ENCODE data around the gene HS2ST1. TPM values are rescaled to one million over a fixed set of nuclear protein-coding genes. Genes with fewer than 3 reads are reported as not detected.

Gene HS2ST1
- total RNA-seq, 1 experiment from 2014 or later = 45.8 TPM

DNA sequence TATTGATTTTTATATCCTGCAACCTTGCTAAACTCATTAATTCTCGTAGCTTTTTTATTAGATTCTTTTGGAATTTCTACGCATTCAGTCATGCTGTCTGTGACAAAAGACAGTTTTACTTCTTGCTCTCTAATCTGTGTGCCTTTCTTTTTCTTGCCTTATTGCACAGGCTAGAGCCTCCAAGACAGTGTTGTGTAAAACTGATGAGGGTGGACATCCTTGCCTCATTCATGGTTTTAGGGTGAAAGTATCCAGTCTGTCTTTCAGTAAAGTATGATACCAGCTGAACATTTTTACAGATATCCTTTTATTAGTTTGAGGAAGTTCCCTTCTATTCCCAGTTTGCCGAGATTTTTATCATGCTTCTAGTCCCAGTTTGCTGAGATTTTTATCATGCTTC, 133.8 kb downstream of the HS2ST1 start:
- Histone ChIP-seq H3K4me1 (ENCODE audit: insufficient read depth, low read length, poor library complexity, severe bottlenecking) (peaks cover 3% of the 10 kb centered on the region), H3K36me3 (ENCODE audit: insufficient read depth, low read length, poor library complexity, severe bottlenecking) (no peaks in the 10 kb centered on the region), H3K27ac (ENCODE audit: low read depth, low read length, poor library complexity, severe bottlenecking) (no peak overlapping the region), H3K9me3 (ENCODE audit: low read depth, low read length, poor library complexity, severe bottlenecking) (peaks cover 14% of the 10 kb centered on the region), H3K4me3 (ENCODE audit: low read depth, low read length, poor library complexity, severe bottlenecking) (no peak overlapping the region), H3K27me3 (replicated peaks; ENCODE audit: insufficient read depth, low read depth, low read length, poor library complexity) (no peaks in the 10 kb centered on the region)
- ChIA-PET POLR2A (ENCODE audit: low non-redundant PET) (no interaction called here), CTCF (no interaction called here)
- intact Hi-C loops (cut with micrococcal nuclease; ENCODE audit: unreplicated experiment) = no loop called here
- no TSS peak for BruUV-seq (replicated peaks)
- TF ChIP-seq, protein P1, sequence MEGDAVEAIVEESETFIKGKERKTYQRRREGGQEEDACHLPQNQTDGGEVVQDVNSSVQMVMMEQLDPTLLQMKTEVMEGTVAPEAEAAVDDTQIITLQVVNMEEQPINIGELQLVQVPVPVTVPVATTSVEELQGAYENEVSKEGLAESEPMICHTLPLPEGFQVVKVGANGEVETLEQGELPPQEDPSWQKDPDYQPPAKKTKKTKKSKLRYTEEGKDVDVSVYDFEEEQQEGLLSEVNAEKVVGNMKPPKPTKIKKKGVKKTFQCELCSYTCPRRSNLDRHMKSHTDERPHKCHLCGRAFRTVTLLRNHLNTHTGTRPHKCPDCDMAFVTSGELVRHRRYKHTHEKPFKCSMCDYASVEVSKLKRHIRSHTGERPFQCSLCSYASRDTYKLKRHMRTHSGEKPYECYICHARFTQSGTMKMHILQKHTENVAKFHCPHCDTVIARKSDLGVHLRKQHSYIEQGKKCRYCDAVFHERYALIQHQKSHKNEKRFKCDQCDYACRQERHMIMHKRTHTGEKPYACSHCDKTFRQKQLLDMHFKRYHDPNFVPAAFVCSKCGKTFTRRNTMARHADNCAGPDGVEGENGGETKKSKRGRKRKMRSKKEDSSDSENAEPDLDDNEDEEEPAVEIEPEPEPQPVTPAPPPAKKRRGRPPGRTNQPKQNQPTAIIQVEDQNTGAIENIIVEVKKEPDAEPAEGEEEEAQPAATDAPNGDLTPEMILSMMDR (conservative IDR thresholded peaks at IDR 0.05; ENCODE audit: low read depth, low read length) = no peak
- no peak for TF ChIP-seq EZH2 (IDR thresholded peaks at IDR 0.05; ENCODE audit: borderline replicate concordance, low read depth, low read length, poor library complexity, severe bottlenecking)
- no peak for DNase-seq (ENCODE audit: low spot score)

DNA sequence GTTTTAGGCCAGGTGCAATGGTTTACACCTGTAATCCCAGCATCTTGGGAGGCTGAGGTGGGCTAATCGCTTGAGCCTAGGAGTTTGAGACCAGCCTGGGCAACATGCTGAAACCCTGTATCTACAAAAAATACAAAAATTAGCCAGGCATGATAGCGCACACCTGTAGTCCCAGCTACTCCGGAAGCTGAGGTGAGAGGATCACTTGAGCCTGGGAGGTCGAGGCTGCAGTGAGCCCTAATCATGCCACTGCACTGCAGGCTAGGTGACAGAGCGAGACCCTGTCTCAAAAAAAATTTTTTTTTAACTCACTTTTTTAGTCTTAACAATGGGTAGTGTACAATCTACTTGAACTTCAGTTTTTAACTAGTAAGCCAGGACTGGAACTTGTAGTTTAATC, 137.5 kb downstream of the HS2ST1 start:
- no TSS peak for BruUV-seq (replicated peaks)
- Histone ChIP-seq H3K9me3 (ENCODE audit: low read depth, low read length, poor library complexity, severe bottlenecking) (peaks cover 14% of the 10 kb centered on the region), H3K27me3 (replicated peaks; ENCODE audit: insufficient read depth, low read depth, low read length, poor library complexity) (no peaks in the 10 kb centered on the region), H3K36me3 (ENCODE audit: insufficient read depth, low read length, poor library complexity, severe bottlenecking) (no peaks in the 10 kb centered on the region), H3K4me3 (ENCODE audit: low read depth, low read length, poor library complexity, severe bottlenecking) (no peak overlapping the region), H3K4me1 (ENCODE audit: insufficient read depth, low read length, poor library complexity, severe bottlenecking) (no peaks in the 10 kb centered on the region), H3K27ac (ENCODE audit: low read depth, low read length, poor library complexity, severe bottlenecking) (no peak overlapping the region)
- no peak for DNase-seq (ENCODE audit: low spot score)
- ChIA-PET CTCF (no interaction called here), POLR2A (ENCODE audit: low non-redundant PET) (no interaction called here)
- TF ChIP-seq EZH2 (IDR thresholded peaks at IDR 0.05; ENCODE audit: borderline replicate concordance, low read depth, low read length, poor library complexity, severe bottlenecking) = no peak
- TF ChIP-seq, protein P1 (conservative IDR thresholded peaks at IDR 0.05; ENCODE audit: low read depth, low read length) = no peak
- intact Hi-C loops (cut with micrococcal nuclease; ENCODE audit: unreplicated experiment) = no loop called here

DNA sequence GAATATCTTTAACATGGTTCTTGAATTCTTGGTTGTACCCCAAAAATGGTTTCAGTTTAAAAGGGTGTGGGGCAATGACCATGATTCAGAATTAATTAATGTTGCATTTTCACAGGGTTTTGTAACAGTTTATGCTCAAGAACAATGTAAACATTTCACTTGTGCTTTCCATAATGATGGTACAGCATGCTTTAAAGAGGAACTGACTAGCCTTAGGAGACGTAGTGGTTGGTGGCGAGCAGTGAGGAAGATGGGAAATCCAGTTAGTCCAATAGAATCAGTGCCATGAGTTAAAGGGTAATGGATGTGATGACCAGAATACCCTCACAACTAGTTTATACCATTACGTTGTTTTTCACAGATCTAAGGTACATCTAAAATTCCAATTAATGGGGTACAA, 138.0 kb downstream of the HS2ST1 start:
- no peak for DNase-seq (ENCODE audit: low spot score)
- H3K27me3 ChIP-seq (replicated peaks; ENCODE audit: insufficient read depth, low read depth, low read length, poor library complexity) = no peaks in the 10 kb centered on the region
- H3K9me3 ChIP-seq (ENCODE audit: low read depth, low read length, poor library complexity, severe bottlenecking) = peaks cover 13% of the 10 kb centered on the region
- no peak for TF ChIP-seq EZH2 (IDR thresholded peaks at IDR 0.05; ENCODE audit: borderline replicate concordance, low read depth, low read length, poor library complexity, severe bottlenecking)
- TF ChIP-seq, protein P1 (conservative IDR thresholded peaks at IDR 0.05; ENCODE audit: low read depth, low read length) = no peak
- intact Hi-C loops (cut with micrococcal nuclease; ENCODE audit: unreplicated experiment) = no loop called here
- H3K27ac ChIP-seq (ENCODE audit: low read depth, low read length, poor library complexity, severe bottlenecking) = no peak overlapping the region
- ChIA-PET CTCF (no interaction called here), POLR2A (ENCODE audit: low non-redundant PET) (no interaction called here)
- no peak overlapping the region for H3K4me3 ChIP-seq (ENCODE audit: low read depth, low read length, poor library complexity, severe bottlenecking)
- no TSS peak for BruUV-seq (replicated peaks)
- no peaks in the 10 kb centered on the region for H3K4me1 ChIP-seq (ENCODE audit: insufficient read depth, low read length, poor library complexity, severe bottlenecking)
- no peaks in the 10 kb centered on the region for H3K36me3 ChIP-seq (ENCODE audit: insufficient read depth, low read length, poor library complexity, severe bottlenecking)

All from A673 (cell line).